Activated effector memory CD4-positive, alpha-beta T cell treated with Interleukin-2 at 50 U/mL for 16 hours (primary cell): Measurements from ENCODE around the gene TNFRSF19.
"Not testable (repeated sequence)": the region's sequence is repeated elsewhere in the genome, so short reads cannot be mapped to it uniquely, and the experiment has no call there.

ENCODE experiments used
- DNase-seq: peaks from one replicate; pipeline ENCODE4 v3.0.0-alpha.2; 2020

TNFRSF19 gene

DNA sequence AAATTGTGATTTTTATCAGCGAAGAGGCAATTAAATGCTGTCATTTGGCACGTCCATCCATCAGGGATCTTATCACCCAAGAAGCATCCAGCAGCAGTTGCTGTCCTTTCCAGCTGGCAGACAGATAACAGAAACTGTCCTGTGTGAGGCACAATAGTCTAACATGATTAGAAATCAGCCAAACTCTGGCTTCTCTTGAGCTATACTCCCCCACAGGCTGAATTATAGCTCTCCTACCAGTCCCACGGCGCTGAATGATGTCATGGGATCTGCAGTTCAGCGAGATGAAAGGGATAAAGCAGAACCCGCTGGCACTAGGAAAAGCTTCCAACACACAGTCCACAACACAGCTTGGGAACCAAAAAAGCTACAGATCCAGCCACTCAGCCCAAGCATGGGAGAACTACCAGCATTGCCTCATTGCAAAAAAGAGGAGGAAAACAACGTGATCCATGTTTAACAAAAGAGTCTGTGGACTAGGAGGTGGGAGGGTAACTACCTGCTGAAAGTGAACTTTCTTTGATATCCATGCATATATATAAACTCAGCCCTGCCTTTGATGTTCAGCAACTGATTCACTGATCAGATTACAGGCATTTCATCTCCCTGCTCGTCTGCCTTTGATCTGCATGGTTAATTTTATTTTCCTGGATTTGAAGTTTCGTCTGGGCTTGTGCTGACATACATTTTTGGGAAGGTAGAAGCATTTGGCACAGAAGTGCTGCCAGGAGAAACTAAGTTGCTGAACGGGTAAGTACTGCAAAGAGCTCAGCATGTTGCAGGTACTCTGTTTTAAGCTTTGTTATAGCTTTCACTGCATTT is at the start of gene TNFRSF19:
Gene TNFRSF19, plus strand, starts transcription at position 314 of the 822 bp plus-strand sequence. CDS start 19,772 bp downstream, outside the sequence.
- no peak for DNase-seq

GRCh38 chr13:23529926-23530325 is 40.3 kb upstream of the TNFRSF19 start:
- not testable (repeated sequence) for DNase-seq

DNA sequence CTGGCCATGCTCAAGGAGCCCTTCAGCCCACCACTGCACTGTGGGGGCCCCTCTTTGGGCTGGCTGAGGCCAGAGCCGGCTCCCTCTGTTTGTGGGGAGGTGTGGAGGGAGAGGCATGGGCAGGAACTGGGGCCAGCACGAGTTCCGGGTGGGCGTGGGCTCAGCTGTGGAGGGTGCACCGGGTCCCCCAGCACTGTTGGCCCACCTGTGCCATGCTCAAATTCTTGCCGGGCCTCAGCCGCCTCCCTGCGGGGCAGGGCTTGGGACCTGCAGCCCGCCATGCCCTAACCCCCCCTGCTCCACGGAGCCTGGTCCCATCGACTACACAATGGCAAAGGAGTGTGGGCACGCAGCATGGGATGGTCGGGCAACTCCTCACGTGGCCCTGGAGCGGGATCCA is 38.8 kb upstream of the TNFRSF19 start:
- DNase-seq, result no peak

- DNase-seq, result no peak
Observed at GRCh38 chr13:23534090-23534489, 36.1 kb upstream of the TNFRSF19 start.

GRCh38 chr13:23541221-23541824 is 28.9 kb upstream of the TNFRSF19 start:
- DNase-seq, result no peak

DNA sequence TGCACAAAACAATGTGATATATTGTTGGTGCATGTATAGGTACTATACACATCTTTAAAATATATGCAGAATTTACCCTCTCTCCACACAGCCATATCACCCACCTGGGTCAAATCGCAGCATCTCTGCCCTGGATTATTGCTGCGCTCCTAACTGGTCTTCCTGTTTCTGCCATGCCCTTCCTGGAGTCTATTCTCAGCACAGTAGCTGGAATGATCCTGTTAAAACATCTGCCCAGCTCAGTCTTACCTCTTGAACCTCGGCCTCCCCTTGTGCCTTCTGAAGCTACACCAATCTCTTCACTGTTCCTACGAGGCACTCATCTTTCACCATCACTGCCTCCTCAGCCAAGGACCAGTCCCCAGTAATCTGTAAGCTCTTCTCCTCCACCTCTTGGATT is 25.5 kb upstream of the TNFRSF19 start:
- DNase-seq, result no peak

DNA sequence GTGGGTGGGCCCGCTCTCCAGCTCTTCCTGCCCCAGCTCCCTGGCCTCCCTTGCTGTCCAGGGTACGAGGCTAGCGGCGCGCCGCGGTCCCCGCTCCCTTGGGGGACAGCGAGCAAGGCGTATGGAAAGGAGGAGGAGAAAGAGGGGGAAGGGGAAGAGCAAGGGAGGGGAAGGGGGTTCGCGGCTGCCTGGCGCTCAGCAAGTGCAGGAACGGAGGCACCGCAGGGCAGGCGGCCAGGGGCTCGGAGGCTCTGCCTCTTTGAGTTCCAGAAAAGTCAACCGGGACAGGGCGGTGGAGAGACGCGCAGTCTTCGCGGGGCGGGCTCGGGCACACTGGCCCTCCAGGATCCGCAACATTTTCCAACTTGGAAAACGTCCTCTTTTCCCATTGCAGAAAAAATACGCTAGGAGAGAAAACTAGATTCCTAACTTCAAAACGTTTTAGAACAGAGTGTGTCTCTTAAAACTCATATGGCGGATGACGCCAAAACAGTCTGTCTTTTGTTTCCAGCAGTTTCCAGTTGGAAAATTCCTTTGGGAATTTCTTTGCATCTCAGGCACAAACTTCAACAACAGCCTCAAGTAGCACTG is 23.1 kb upstream of the TNFRSF19 start:
- DNase-seq, result no peak

DNA sequence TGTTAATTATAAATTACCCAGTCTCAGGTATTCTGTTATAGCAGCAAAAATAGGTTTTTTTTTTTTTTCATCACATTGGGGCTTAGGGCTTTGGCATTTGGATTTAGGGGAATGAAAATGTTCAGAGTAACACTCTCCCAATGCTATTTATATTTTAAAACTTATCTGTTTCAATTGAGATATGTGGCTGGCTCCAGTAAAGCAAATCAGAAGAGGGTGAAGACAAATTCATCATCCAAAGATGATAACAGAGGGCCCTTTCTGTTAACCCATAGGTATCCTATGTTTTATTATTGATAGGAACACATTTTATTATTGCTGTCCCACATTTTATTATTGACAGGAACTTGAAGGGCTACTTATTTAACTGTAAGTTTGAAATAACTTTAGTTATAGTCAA is 20.5 kb upstream of the TNFRSF19 start:
- no peak for DNase-seq

- DNase-seq, result no peak
Observed at GRCh38 chr13:23550163-23550562, 20.0 kb upstream of the TNFRSF19 start.

GRCh38 chr13:23551213-23552008 is 18.8 kb upstream of the TNFRSF19 start:
- no peak for DNase-seq

- no peak for DNase-seq
Observed at GRCh38 chr13:23552171-23552570, 18.0 kb upstream of the TNFRSF19 start.

DNA sequence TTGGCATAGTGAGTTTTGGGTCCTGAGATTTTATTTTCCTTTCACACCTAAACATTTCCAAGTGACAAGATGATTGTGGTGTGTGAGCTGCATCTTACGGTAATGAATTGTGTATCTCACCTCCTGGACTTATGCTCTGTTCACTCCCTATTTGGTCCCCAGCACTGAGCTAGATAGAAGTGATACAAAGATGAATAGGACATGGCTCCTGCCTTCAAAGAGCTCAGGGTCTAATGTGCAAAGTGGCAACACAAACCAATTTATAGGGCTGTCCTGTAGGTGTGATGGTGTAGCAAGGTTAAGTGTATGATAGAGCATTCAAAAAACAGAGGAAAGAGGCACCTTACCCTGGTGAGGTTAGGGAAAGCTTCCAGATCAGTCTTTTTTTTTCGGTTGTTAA is 17.6 kb upstream of the TNFRSF19 start:
- DNase-seq, result no peak

DNA sequence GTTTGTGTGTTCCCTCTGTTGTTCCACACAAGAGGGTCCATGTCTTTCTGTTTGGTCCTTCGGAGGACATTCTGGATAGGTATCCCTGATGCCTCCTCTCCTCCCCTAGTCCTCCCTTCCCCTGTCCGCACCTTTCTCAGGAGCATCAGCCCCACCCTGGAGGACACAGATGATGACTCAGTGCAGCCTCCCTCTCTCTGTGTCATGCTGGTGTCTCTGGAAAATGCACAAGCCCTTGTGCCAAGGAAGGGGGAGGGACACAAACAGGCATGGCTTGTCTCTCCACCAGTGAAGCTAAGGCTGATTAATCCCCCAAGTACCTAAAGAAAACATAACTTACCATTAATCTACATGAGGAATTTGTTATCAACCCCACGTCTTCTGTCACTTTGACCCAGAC is 16.2 kb upstream of the TNFRSF19 start:
- no peak for DNase-seq

- no peak for DNase-seq
Observed at GRCh38 chr13:23557043-23557442, 13.2 kb upstream of the TNFRSF19 start.

DNA sequence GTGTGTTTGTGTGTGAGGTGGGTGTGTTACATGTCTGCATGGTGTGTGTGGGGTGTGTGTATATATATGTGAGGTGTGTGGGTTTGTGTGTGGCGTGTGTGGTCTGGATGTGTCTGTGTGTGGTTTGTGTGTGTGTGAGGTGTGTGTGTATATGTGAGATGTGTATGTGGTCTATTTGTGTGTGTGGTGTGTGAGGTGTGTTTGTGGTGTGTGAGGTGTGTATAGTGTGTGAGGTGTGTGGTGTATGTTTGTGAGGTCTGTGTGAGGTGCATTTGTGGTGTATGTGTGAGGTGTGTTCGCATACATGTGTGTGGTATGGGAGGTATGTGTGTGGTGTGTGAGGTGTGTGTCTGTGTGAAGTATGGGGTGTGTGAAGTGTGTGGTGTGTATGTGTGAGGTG is 12.5 kb upstream of the TNFRSF19 start:
- no peak for DNase-seq

GRCh38 chr13:23558675-23559536 is 11.3 kb upstream of the TNFRSF19 start:
- no peak for DNase-seq

DNA sequence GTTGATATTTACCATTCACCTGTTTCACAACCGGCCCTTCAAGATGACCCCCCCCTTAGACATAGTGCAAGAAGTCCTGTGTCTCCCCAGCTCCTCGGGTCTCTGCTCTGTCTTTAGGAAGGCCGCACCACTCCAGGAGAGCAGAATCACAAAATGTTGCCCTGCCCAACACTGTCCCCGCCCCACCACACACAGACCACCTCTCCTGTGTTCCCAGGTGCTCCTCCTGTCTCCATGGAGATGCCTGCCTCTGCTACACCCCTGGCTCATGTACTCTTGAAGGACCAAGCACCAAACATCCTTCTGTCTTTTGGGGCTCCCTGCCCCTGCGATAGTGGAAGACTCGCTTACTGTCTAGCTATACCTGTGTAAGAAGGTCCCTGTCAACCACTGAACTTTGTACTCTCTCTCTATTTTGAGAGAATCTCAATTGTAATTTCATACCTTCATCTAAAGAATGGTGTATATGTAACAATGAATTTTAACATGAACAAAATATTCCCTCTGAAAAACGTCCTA is 9.6 kb upstream of the TNFRSF19 start:
- DNase-seq, result no peak

- DNase-seq, result no peak
Observed at GRCh38 chr13:23561261-23561660, 9.0 kb upstream of the TNFRSF19 start.

DNA sequence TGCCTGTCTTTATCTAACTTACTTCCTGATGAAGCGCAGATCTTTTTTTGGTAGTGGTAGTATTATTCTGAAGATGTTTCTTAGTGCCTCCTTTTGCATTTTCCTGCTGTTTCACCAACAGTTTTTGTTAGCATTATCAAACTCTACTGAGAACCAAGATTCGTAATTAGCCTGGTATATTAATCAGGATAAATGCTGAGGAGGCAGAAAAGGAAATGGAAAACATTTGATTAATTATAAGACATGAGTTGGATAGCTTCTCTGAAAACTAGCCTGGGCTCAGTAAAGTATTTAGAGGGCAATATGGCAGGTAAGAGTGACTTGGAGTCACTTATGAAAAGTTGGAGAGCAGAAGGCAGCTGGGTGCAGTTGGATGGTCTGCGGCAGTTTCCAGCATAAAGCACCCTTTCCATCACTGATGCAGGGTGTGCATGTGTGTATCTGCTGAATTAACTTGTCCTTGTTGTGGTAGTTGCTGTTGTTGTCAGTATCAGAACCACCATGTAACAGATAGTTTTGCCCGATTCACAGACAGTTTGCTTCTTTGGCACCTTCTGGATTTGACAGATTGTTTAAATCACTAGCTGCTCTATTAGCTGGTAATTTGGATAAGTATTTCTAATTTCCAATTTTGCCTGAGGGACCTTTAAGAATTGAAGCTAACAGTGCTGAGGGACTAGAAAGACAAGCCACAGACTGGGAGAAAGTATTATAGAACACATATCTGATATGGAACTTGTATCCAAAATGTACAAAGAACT is 6.9 kb upstream of the TNFRSF19 start:
- DNase-seq, result no peak

DNA sequence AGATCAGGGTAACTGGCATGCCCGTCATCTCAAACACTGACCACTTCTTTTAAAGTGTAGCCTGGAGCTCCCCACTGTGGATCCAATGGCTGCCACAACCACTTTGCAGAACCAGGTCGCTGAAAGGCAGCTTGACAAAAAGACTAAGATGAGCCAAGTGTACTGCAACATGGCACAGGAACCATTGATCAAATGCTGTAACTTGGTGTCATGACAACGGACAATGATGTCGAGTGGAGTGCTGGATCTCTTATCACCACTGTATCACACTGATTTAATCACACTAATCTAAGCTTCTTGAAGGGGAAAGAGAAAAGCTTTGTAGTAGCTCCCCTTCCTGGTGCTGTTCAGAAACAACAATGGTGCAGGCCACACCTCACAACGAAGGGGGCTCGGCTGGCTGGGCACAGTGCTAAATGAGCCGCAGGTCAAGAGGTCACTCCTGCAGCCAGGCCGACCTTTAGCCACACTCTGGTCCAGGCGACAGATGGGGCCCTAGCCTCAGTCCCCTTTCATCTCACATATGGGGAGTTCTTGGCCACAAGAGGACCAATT is 2.2 kb upstream of the TNFRSF19 start:
- DNase-seq, result no peak

GRCh38 chr13:23570921-23571315 is 706 bp downstream of the TNFRSF19 start:
- no peak for DNase-seq
